Keratinocyte (primary cell): ENCODE data around the gene ADAMTS17.

Experiments used
- CTCF ChIP-seq, 3 experiments: IDR thresholded peaks in 1 of 3; conservative IDR thresholded peaks in 1 of 3; optimal IDR thresholded peaks in 1 of 3; 2 replicates in 2 of 3; 3 replicates in 1 of 3; pipeline versions ENCODE3 to v1.5.1; 2011; ENCODE audit warnings: low read length in 3 of 3, mild to moderate bottlenecking in 3 of 3, moderate library complexity in 2 of 3, control low read depth in 1 of 3, inconsistent platforms in 1 of 3; ENCODE audit not compliant: insufficient read depth in 2 of 3; ENCODE audit errors: extremely low read depth in 1 of 3
- EZH2 ChIP-seq: IDR thresholded peaks from one replicate; pipeline ENCODE4 v1.6.1; 2012; ENCODE audit warnings: inconsistent platforms, mild to moderate bottlenecking, low read length, moderate library complexity

DNA sequence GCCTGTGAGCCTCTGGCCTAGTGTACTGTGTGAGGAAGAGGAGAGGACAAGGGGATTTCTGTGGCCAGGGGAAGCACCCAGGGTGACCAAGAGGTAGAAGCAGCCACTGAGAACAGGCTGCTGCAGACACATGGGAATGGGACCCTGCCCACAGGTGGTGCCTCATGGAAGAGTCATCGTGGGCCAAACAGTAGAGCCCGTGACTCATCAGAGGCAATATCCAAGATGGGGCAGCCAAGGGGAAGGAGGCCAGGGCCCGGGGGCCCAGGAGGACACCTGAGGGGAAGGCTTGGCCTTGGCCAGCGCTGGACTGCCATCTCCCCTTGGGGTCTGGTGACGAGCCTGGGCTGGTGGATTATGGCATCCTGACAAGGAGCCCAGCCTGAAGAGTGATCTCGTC, 333.5 kb downstream of the ADAMTS17 start:
- TF ChIP-seq CTCF (optimal IDR thresholded peaks at IDR 0.05 in 1 of 3, IDR thresholded peaks at IDR 0.05 in 1 of 3, conservative IDR thresholded peaks at IDR 0.05 in 1 of 3; ENCODE audit: extremely low read depth in 1 of 3, insufficient read depth in 2 of 3, low read length in 3 of 3) (no peak), EZH2 (no peak)
